Lower leg skin (tissue), 4 donors: ENCODE measurements around the gene DOCK10. TPM values are rescaled to one million over a fixed set of nuclear protein-coding genes. Genes with fewer than 3 reads are reported as not detected.
"Not testable (repeated sequence)": the region's sequence is repeated elsewhere in the genome, so short reads cannot be mapped to it uniquely, and the experiment has no call there.

Source experiments
- DNase-seq, 2 donors: peaks; one replicate each; pipeline ENCODE4 v3.0.0-alpha.2; 2019; ENCODE audit warnings: low spot score in 2 of 2
- H3K4me3 ChIP-seq: fragments of 200-600 bp; sonication (generic); 2 replicates; pipeline ENCODE4 v1.5.1; 2017; ENCODE audit warnings: mild to moderate bottlenecking, low read depth; ENCODE audit not compliant: poor library complexity, severe bottlenecking
- POLR2A ChIP-seq, 2 donors: fragments of 450-650 bp; IDR thresholded peaks; one replicate each; pipeline ENCODE4 v1.6.1; 2016 to 2017; ENCODE audit warnings: antibody characterized with exemption in 2 of 2, mild to moderate bottlenecking in 1 of 2, moderate library complexity in 1 of 2
- WGBS, 2 donors: methylation state at CpG; one replicate each; pipeline ENCODE4 v1.1.5; 2018; 5-methylcytosine and 5-hydroxymethylcytosine counted together
- intact Hi-C: fragments of 100-400 bp; cut with DNase I; formaldehyde crosslinking; loops from one replicate; pipeline ENCODE4 v1.15.0; 2023; ENCODE audit warnings: low total_unique reads
- total RNA-seq, 4 donors: library from RNA; depleted of rRNA; stranded (reverse); fragments of >200 nt; gene quantifications; one replicate each; pipeline ENCODE4 v1.1.0, GENCODE V29; 2016
- TF ChIP-seq, protein P1 (sequence below), 3 donors: fragments of 450-650 bp; IDR thresholded peaks; one replicate each; pipeline ENCODE4 v1.5.1; 2016; ENCODE audit warnings: antibody characterized with exemption in 3 of 3, mild to moderate bottlenecking in 3 of 3, moderate library complexity in 2 of 3

Gene DOCK10
- total RNA-seq, 4 donors from 2014 or later = 6.2 to 16.5 (median 14.0) TPM

DNA sequence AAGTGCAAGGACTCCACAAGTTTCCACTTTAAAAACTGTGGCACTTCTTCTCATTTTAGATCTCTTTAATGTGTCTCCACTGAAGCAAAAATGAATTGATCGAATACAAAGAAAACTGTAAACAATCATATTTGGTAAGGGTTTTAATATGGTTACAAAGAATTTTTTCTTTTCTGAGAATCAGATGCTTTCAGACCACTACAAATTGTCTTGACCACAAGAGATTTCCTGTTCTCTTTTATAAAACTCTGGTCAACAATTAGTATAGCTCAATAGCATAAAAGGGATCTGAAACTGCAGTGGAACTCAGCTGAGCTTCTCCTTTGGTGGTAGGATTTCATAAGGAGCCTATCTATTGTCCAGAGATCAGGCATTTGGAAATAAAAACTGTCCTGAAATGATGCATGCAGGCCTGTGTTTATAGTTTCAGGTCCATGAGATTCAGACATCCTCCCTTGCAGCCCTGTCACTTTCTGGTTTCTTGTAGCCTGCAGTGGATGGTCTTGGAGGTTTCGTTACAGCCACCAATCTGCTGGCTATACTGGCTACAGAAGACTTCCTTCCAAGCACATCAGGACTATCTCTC is 120.0 kb downstream of the DOCK10 start:
- DNase-seq = no peak
- intact Hi-C loops = no loop called here
- H3K4me3 ChIP-seq = no peak overlapping the region
- 37 to 86% methylated on average over 2 of the region's 2 CpGs for WGBS, 2 donors
- TF ChIP-seq, protein P1, sequence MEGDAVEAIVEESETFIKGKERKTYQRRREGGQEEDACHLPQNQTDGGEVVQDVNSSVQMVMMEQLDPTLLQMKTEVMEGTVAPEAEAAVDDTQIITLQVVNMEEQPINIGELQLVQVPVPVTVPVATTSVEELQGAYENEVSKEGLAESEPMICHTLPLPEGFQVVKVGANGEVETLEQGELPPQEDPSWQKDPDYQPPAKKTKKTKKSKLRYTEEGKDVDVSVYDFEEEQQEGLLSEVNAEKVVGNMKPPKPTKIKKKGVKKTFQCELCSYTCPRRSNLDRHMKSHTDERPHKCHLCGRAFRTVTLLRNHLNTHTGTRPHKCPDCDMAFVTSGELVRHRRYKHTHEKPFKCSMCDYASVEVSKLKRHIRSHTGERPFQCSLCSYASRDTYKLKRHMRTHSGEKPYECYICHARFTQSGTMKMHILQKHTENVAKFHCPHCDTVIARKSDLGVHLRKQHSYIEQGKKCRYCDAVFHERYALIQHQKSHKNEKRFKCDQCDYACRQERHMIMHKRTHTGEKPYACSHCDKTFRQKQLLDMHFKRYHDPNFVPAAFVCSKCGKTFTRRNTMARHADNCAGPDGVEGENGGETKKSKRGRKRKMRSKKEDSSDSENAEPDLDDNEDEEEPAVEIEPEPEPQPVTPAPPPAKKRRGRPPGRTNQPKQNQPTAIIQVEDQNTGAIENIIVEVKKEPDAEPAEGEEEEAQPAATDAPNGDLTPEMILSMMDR (IDR thresholded peaks at IDR 0.05) = no peak
- no peak for TF ChIP-seq POLR2A (IDR thresholded peaks at IDR 0.05)

- intact Hi-C loops = no loop called here
- H3K4me3 ChIP-seq = no peak overlapping the region
- WGBS, 2 donors = 81 to 89% methylated on average over 8 of the region's 8 CpGs
- TF ChIP-seq POLR2A (IDR thresholded peaks at IDR 0.05) = no peak
- TF ChIP-seq, protein P1 (IDR thresholded peaks at IDR 0.05) = no peak
- DNase-seq = no peak
Measured at GRCh38 chr2:224919472-224920110, 122.7 kb downstream of the DOCK10 start.

- intact Hi-C loops = no loop called here
- DNase-seq = no peak
- 87 to 94% methylated on average over 4 of the region's 4 CpGs for WGBS, 2 donors
- no peak overlapping the region for H3K4me3 ChIP-seq
- TF ChIP-seq, protein P1 (IDR thresholded peaks at IDR 0.05) = no peak
- no peak for TF ChIP-seq POLR2A (IDR thresholded peaks at IDR 0.05)
Measured at GRCh38 chr2:224918626-224919471, 123.4 kb downstream of the DOCK10 start.

GRCh38 chr2:224917246-224917645 is 125.0 kb downstream of the DOCK10 start:
- intact Hi-C loops, H3K4me3 ChIP-seq, DNase-seq: not testable (repeated sequence)
- 95 to 98% methylated on average over 5 of the region's 5 CpGs for WGBS, 2 donors

GRCh38 chr2:224915136-224915535 is 127.1 kb downstream of the DOCK10 start:
- intact Hi-C loops = no loop called here
- H3K4me3 ChIP-seq = no peak overlapping the region
- DNase-seq = no peak
- 90 to 98% methylated on average over 1 of the region's 1 CpG for WGBS, 2 donors
- TF ChIP-seq POLR2A (IDR thresholded peaks at IDR 0.05) = no peak
- TF ChIP-seq, protein P1 (IDR thresholded peaks at IDR 0.05) = no peak

- DNase-seq = no peak
- WGBS, 2 donors = 10 to 17% methylated on average over 1 of the region's 1 CpG
- TF ChIP-seq, protein P1 (IDR thresholded peaks at IDR 0.05) = no peak
- no peak for TF ChIP-seq POLR2A (IDR thresholded peaks at IDR 0.05)
- no peak overlapping the region for H3K4me3 ChIP-seq
- intact Hi-C loops = no loop called here
Measured at GRCh38 chr2:224910574-224910925, 131.7 kb downstream of the DOCK10 start.
